NCI-H446 treated with DMSO at 0.1 percent for 48 hours (cell line): Measurements from ENCODE around the gene AUH.

Source experiments
- DNase-seq: peaks from one replicate; lab custom pipeline; 2025; lab: John Stamatoyannopoulos, UW

AUH gene

DNA sequence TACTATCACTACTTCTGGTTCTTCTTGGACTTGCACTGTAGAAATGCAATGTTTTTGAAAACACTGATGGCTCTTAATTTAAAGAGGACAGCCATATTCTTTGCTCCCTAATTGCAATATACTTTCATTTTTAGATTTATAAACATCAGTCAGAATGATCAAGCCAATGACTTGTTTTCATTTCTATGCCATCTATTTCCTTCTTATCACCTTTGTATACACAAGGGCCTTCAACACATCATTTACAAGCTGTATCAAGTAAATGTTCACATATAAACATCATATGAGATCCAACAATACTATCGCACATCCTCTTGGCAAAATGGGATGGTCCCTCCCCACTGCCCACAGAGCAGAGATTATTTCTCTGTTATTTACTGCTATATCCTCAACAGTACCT, 24.9 kb downstream of the AUH start:
- DNase-seq: no peak

DNA sequence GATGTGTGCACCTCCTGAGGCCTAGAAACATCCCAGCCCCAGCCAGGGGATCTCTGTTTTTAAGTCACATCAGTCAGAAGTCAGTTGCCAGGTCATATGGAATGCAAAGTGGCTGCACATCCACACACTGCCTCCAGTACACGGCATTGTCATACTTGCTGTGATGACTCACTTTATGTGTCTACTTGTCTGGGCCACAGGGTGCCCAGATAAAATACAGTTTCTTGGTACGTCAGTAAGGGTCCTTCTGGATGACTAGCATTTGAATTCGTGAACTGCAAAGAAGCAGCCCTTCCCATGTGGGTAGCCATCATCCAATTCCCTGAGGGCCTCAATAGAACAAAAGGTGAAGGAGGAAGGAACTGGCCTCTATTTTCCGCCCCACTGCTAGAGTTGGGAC, 27.7 kb downstream of the AUH start:
- DNase-seq: no peak

DNA sequence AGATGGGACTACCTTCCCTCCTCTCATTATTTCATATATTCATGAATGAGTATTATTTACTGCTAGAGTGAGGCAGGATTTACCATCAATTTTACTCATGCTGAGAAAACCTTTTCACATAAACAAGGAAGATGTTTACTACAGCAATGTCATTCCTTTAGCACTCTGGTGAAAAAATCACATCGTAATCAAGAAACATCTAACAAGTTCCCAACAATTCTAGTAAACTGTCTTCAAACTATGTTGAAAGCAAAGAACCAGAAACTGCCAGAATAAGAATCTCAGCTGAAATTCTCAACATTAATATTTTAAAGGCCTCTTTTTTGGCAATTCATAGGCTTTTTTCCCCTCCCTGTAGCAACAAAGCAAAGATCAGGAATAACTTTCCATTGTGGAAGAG, 28.2 kb downstream of the AUH start:
- no peak for DNase-seq

DNA sequence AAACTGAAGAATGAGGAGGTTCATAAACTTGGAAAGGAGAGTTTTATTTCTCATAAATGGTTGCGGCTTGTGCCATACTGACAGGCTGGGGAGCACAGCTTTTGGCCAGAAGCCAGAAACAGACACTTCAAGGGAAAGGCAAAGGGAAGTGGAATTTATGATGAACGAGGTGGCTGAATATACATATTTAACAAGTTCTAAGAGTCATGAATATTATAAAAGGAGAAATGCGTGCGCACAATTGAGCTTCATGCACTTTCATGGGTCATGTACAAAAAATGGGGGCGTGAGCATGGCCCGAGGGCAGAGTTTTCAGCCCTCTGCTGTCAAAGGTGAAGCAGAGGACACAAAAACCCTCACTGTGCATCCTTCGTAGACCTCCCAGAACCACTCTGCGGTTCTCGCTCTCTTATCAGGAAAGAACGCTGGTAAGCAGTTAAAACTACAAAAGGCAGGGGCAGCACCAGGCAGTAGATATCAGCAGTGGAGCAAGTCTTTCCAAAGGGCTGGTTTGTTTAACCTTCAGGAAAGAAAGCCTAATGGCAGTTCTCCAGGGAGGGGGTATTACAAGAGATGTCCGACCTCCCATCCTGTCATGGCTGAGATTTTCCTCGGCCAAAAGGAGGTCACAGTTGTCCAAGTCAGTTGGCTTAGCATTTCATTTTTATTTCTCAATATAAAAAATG, 29.0 kb downstream of the AUH start:
- DNase-seq: no peak

DNA sequence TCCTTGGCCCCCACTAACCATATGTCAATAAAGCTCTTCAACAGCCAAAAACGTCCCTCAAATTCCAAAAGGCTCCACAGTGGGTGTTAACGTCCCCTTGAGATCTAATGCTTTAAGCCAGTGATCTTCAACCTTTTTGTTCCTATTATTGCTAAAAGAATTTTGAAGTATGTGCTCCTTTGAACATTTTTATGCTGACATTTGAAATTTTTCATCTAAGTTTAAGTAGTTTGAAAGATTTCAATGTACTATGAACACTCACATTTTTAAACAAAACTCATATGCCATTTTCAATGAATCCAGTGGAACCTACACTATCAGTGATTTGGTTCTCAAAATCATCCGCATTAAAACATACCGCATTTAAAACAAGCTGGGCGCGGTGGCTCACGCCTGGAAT, 29.9 kb downstream of the AUH start:
- no peak for DNase-seq

DNA sequence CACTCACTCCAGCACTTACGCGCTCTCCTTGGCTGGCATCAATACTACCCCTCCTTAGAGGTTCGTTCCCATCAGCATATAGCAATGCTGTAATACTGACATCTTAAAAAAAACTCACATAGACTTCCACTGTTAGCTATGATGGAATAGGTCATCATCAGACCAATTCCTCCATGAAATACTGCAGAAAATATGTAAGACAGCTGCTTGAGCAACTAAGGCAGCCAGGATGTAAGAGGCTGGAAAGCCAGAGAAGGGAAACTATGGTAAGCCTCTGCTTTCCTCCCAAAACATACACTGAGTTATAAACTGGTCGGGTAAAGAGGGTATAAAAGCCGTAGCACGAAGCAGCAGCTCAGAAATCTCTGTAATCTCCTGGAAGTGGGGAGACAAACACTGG, 33.5 kb downstream of the AUH start:
- DNase-seq: no peak

DNA sequence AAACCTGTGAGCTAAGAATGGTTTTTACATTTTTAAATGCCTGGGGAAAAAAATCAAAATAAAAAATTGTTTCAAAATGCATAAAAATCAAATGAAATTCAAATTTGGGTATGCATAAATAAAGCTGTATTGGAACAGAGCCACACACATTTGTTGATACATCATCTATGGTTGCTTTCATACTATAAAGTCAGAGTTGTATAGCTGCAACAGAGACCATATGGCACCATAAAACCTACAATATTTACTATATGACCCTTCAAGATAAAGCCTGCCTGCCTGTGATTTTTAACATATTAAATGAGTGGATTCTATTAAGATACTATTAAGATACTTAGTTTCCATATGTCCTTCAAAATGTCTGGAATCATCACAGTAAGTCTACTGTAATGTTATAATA, 40.0 kb downstream of the AUH start:
- no peak for DNase-seq

DNA sequence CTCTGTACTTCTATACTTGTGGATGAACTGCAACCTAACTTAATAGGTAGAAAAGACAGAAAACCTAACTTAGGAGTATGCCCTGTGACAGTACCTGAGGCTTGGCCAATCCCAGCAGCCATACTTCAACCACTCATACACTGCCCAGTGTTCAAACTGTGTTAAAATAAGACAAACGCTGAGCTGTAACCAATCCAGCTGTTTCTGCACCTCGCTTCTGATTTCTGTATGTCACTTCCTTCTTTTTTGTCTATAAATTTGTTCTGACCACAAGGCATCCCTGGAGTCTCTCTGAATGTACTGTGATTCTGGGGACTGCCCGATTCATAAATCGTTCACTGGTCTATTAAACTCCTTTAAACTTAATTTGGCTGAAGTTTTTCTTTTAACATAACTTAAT, 41.4 kb downstream of the AUH start:
- DNase-seq: no peak

DNA sequence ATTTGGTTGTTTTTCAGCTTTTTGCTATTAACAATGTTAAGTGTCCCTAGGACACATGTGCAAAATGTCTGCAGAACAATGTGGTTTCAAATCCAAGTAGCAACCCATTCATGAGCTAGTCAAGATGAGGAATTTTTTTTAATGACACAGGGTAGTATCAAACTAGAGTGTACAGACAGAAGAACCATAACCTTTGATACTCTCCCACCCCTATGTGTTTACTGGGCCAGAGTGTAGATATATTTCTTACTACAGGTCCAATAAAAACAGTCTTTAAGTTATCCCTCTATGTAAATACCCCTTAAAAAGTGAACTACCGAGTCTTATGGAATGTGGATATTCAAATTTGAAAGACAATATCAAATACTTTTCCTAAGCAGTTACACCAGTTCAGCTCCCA, 45.6 kb downstream of the AUH start:
- DNase-seq: no peak

DNA sequence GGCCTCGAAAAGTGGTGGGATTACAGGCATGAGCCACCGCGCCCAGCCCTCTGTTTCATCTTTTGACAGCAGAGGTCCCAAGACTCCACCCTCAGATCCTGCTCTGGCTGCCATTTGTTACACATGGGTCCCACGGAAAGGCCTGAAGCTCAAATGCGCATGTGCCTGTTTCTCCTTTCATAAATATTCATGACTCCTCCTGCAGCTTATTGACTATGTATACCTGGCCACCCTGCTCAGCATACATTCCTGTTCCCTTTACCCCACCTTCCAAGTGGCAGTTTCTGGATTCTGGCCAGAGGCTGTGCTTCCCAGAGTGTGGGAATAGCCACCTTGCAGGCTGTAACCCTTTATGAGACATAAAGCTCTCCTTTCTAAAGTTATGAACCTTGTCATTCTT, 46.5 kb downstream of the AUH start:
- no peak for DNase-seq

DNA sequence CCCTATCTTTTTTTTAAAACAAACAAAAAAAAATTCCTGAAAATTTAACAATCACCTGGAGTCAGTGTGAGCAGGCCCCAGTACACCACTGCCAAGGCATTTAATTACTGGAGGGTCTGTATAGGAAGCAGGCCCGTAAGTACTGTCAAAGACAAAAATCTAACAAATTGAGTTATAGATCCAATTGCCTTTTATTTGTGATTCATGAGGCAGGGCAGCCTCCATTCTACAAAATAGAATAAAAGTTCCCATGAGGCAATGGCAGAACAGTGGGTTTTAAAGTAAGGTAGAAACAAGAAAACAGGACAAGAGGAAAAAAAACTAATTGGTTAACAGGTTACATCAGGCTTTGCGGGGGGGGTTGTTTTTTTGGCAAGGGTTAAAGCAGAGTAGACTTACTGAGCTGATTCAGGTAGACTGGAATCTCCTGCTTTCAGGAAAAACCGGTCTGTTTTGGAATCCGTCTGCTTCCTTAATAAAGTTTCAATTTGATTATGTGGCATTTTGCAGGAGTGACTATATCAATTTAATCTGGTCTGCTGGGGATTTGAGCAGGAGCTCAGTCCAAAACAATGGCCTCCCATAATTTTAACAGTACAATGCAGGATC, 48.9 kb downstream of the AUH start:
- no peak for DNase-seq

DNA sequence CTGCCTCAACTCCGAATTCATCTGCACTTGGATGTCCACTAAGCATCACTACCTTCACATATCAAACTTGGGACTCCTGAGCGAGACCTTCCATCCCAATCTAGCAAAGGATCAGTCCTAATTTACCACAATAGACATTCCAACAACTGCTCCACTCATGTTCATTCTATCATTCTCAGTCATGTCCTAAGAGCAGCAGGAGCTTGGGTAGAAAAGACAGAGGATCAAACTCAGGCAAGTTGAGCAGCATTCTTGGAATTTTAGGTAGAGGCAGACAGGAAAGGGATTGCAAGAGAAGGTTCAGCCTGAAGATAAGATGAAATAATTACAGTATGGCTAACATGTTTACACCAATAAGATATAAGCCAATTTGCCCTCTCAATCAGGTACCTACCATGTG, 51.7 kb downstream of the AUH start:
- DNase-seq: no peak

DNA sequence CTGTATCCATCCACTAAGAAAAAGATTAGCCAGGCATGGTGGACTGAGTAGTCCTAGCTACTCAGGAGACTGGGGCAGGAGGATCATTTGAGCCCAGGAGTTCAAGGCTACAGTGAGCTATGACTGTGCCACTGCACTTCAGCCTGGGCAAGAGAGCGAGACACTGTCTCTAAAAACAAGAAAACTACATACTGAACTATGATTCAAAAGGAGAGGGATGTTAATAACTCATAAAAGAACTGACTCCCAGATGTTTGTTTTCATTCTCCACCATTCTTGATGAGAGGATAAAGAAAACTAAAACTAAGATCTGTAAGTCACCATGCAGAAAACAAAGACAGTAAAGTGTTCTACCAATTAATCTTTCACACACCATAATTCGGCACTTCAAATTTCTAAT, 53.5 kb downstream of the AUH start:
- no peak for DNase-seq

DNA sequence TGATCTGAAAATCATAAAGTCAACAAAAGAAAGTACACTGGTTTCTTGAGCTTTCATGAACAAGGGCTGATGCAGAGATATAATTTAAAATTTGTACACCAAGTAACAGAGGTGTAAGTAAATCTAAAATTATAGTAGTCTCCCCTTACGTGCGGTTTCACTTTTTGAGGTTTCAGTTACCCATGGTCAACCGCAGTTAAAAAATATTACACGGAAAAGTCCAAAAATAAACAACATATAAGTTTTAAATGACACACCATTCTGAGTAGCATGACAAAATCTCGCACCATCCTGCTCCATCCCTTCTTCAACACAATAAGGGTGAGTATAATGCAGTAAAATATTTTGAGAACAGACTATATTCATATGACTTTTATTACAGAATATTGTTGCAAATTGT, 54.4 kb downstream of the AUH start:
- DNase-seq: no peak

DNA sequence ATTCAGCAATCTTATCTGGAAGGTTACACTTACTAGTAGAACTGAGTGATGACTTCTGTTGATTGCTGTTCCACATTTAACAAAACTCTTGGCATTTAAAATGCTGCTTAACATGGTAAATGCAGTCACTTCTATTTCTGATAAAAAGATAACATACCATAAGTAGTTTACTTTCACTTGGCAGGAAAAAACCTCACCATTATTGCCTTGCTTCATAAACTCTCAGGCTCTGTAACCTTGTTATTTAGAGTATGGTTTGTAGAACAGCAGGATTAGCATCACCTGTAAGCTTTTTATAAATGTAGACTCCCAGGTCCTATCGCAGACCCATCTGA, 55.5 kb downstream of the AUH start:
- DNase-seq: no peak

DNA sequence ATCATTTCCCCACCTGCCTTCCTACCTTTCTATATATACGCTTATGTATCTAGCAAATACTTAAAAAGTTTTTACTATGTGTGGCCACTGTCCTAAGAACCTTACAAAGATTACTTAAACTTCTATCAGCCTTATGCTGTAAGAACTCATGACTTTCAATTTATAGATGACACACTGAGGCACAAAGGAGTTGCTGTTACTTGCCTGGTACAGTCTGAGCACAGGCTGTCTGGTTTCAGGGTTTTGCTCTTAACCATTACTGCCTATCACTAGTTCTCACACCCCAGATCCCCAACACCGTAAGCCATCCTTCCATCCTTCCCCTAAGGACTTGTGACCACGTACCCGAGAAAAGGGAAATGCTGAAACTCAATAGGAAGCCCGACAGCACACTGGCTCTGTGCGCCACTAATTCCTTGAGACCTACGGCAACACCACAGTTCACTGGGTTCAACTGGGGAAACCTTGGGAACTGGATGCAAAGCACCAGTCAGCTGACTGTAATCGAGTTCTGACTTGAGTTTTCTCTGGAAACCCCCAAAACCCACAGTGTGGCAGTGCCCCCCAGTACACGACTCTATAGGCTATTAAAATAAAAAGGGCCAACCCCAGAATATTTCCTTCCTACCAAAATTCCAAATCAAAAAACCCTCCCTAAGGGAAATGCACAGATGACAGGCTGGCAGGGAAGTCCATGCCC, 56.0 kb downstream of the AUH start:
- DNase-seq: no peak

DNA sequence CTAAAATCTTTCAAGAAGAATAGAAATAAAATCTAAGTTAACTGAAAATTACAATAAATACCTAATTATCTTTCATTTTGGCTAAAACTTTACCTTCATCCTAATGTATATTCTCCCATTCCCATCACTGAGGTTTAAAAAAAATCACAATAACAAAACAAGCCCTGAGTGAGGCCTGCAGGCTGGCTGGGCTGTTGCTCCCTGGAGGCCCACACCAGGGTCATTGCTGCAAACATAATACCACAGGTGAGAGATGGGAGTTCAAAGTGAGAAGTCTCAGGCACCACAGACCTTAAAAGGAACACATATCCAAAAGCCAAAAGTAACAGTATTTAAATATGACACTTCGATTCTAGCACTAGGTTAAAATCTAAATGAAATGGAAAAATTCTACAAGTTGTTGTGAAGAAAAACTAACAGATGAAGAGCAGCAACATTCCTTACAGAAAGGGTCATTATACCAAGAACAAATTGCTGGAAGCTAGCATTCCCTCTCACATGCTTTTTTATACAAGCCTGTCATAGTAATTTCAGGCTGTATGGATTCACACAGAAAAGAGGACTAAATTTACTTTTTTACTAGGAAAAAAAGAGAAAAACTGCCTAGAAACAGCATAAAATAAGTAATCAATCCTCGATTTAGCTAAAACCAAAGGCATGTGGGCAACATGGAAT, 57.8 kb downstream of the AUH start:
- DNase-seq: no peak

DNA sequence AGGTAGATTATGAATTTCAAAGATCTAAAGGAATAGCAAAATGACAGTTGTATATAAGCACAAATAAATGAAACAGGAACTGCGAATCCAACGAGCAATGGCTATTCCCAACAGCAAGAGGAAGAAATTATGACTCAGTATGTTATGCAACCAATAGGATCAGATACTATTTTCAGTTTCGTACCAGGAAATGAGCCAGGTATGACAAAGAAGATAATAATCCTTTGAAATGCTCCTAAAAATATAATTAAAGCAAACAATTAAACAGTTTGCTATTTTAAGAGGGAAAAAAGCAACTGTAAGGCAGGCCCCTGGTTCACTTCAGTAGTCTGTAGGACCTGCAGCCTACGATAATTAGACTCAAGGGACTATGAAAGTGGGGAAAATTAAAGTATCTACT, 58.9 kb downstream of the AUH start:
- DNase-seq: no peak

DNA sequence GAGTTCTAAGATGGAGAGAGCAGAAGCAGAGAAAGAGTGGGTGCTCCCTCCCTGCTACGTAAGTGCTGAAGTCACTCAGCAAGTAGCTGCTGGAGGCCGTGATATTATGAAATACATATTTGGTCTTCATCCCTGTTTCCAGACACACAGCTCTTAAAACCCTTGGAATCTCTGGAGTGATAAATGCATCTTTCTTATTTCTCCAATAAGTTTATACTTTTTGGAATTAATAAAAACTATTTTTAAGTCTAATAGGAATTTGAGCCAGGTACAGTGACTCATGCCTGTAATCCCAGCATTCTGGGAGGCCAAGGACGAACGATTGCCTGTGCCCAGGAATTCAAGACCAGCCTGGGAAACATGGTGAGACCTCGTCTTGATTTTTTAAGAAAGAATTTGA, 60.6 kb downstream of the AUH start:
- no peak for DNase-seq

DNA sequence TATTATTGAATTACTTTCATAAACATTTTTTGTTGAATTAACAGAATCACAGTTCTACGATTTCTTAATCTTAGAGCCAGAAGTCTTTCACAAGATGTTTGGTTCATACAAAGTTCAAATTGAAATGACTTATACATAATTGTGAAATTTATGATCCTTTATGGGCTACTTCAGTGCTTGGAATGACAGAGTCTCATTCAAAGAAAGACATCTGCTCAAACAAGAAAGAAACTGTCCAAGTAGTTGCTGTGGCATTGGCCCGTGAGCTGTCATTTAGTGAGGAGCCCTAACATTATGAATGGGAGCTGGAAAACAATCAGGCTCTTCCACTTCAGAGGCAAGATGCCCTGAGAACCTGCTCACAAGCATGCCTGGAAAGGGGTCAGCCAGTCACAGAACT, 63.4 kb downstream of the AUH start:
- no peak for DNase-seq

DNA sequence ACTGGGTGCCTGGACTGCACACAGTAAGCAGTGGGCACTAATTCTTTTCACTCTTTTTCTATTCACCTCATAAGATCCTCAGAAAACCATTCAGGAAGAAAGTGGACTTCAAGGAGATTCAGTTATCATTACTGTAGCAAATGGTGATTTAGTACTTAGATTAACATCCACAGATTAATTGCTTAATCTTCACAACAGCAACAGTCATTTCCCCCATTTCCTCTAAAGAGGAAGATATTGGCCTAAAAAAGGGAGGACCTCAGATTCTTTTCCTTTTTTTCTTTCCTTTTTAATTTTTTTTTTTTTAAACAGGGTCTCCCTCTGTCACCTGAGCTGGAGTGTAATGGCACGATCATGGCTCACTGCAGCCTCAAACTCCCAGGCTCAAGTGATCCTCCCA, 64.4 kb downstream of the AUH start:
- DNase-seq: no peak

DNA sequence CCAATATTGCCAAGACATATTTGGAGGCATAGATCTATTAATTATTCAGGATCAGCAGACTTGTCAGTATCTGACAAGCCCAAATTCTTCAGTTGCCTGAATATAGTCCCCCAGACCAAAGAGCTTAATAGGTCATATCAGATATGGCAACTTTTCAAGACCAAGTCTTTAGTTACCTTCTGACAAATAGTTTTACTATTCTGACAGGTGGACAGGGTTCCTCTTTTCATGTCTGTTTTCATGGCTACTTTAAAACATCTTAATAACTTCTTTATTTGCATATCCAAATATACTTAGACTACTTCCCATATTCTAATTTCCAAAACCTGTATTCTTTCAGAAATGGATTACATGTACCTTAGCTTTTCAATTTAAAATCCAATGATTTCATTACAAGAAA, 65.4 kb downstream of the AUH start:
- DNase-seq: no peak

DNA sequence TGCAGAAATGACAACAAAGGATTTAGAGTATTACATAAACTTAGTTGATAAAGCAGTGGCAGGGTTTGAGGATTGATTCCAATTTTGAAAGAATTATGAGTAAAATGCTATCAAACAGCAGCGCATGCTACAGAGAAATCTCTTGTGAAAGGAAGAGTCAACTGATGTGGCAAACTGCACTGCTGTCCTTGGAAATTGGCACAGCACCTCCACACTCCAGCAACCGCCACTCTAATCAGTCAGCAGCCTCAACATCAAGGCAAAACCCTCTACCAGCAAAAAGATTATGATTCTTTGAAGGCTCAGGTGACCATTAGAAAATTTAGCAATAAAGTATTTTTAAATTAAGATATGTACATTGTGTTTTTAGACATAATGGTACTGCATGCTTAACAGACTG, 66.4 kb downstream of the AUH start:
- no peak for DNase-seq
